ENCODE results near the gene KDM5B.

GRCh38 chr1:202683029-202683428 lies 125.2 kb downstream of the KDM5B start:
- TF ChIP-seq, protein P1, sequence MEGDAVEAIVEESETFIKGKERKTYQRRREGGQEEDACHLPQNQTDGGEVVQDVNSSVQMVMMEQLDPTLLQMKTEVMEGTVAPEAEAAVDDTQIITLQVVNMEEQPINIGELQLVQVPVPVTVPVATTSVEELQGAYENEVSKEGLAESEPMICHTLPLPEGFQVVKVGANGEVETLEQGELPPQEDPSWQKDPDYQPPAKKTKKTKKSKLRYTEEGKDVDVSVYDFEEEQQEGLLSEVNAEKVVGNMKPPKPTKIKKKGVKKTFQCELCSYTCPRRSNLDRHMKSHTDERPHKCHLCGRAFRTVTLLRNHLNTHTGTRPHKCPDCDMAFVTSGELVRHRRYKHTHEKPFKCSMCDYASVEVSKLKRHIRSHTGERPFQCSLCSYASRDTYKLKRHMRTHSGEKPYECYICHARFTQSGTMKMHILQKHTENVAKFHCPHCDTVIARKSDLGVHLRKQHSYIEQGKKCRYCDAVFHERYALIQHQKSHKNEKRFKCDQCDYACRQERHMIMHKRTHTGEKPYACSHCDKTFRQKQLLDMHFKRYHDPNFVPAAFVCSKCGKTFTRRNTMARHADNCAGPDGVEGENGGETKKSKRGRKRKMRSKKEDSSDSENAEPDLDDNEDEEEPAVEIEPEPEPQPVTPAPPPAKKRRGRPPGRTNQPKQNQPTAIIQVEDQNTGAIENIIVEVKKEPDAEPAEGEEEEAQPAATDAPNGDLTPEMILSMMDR (IDR thresholded peaks at IDR 0.05), result no peak
- no peak for TF ChIP-seq POLR2A (IDR thresholded peaks at IDR 0.05)
